Measurements from ENCODE around the gene ZNF423. TPM values are rescaled to one million over a fixed set of nuclear protein-coding genes. Genes with fewer than 3 reads are reported as not detected.
A peak's percentile ranks its signal among the peaks of the same experiment; 100 is the strongest.
"Not testable (repeated sequence)": the region's sequence is repeated elsewhere in the genome, so short reads cannot be mapped to it uniquely, and the experiment has no call there.

The ZNF423 gene
- total and polyA plus RNA-seq, 3 experiments from 2014 or later = not detected

DNA sequence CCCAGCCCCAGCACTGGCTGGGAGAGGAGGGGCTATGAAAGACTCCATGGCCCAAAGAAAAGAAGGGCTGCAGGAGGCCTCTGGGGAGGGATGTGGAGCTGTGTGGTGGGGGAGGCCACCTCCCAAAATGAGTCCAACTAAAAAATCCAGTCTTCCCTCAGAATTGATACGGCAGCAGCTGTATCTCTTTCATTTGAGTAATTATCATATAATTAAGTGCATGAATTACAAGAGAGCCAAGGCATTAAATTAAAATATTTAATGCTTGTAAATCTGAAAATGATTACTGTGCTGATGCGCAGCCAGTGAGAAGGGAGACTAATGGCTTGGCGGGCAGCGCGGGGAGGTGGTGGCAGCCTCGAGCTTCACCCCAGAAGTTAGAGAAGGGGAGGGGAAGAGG, 289.5 kb downstream of the ZNF423 start:
- no peak overlapping the region for H3K4me3 ChIP-seq (ENCODE audit: low read length)
- no peak overlapping the region for H3K27ac ChIP-seq (ENCODE audit: low read depth, low read length)
- Mint-ChIP-seq H3K4me3 (no peak overlapping the region), H3K27ac (peak overlapping the region in 1 of 8 donors; percentile 26), H3K27me3 (no peaks in the 10 kb centered on the region), H3K4me1 (no peaks in the 10 kb centered on the region), H3K36me3 (no peaks in the 10 kb centered on the region), H3K9me3 (peaks cover 0 to 2% (median 0%) of the 10 kb centered on the region in 5 donors)
- no peaks in the 10 kb centered on the region for H3K27me3 ChIP-seq (ENCODE audit: insufficient read depth, low read length, poor library complexity, severe bottlenecking)
- no peak for DNase-seq
- ChIA-PET POLR2A (no interaction called here), CTCF (no interaction called here)
- H3K36me3 ChIP-seq (ENCODE audit: insufficient read depth, low read length) = no peaks in the 10 kb centered on the region
- no peaks in the 10 kb centered on the region for H3K9me3 ChIP-seq (ENCODE audit: low read length)
- no peaks in the 10 kb centered on the region for H3K4me1 ChIP-seq (ENCODE audit: insufficient read depth, low read length)

- peaks cover 0 to 2% (median 0%) of the 10 kb centered on the region in 5 donors for H3K9me3 Mint-ChIP-seq
- Histone ChIP-seq H3K27me3 (ENCODE audit: insufficient read depth, low read length, poor library complexity, severe bottlenecking) (no peaks in the 10 kb centered on the region), H3K4me3 (ENCODE audit: low read length) (no peak overlapping the region), H3K4me1 (ENCODE audit: insufficient read depth, low read length) (no peaks in the 10 kb centered on the region), H3K36me3 (ENCODE audit: insufficient read depth, low read length) (no peaks in the 10 kb centered on the region), H3K9me3 (ENCODE audit: low read length) (no peaks in the 10 kb centered on the region), H3K27ac (ENCODE audit: low read depth, low read length) (no peak overlapping the region)
- H3K36me3 Mint-ChIP-seq = no peaks in the 10 kb centered on the region
- H3K27me3 Mint-ChIP-seq = peaks cover 0 to under 1% of the 10 kb centered on the region in 2 donors
- H3K27ac Mint-ChIP-seq = no peak overlapping the region
- CTCF ChIA-PET = no interaction called here
- H3K4me1 Mint-ChIP-seq = no peaks in the 10 kb centered on the region
- POLR2A ChIA-PET = no interaction called here
- no peak for DNase-seq
- H3K4me3 Mint-ChIP-seq = no peak overlapping the region
These were observed 291.2 kb downstream of the ZNF423 start for GRCh38 chr16:49564496-49565229.

DNA sequence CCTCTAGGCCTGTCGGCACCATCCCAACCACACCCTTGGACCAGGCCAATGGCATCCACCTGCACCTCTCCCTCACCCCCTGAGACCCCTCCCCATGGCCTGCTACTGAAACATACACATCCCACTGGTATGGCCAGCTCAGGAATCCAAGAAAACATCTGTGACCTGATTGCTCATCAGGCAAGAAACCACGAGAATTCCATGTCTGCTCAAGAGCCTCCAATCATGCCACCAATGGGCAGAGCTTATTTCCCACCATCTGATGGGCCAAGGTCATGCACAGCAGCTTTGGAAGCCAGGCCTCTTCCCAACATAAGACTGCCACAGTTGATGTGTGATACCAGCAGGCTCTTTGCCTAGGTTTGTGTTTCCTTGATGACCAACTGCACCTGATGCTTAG, 292.2 kb downstream of the ZNF423 start:
- H3K9me3 ChIP-seq (ENCODE audit: low read length) = no peaks in the 10 kb centered on the region
- POLR2A ChIA-PET = no interaction called here
- no peak overlapping the region for H3K27ac Mint-ChIP-seq
- H3K36me3 Mint-ChIP-seq = no peaks in the 10 kb centered on the region
- H3K9me3 Mint-ChIP-seq = no peaks in the 10 kb centered on the region
- no peaks in the 10 kb centered on the region for H3K27me3 ChIP-seq (ENCODE audit: insufficient read depth, low read length, poor library complexity, severe bottlenecking)
- H3K4me1 ChIP-seq (ENCODE audit: insufficient read depth, low read length) = no peaks in the 10 kb centered on the region
- H3K27me3 Mint-ChIP-seq = peaks cover 0 to 4% of the 10 kb centered on the region in 2 donors
- DNase-seq = no peak
- no peak overlapping the region for H3K4me3 Mint-ChIP-seq
- H3K4me3 ChIP-seq (ENCODE audit: low read length) = no peak overlapping the region
- CTCF ChIA-PET = no interaction called here
- no peaks in the 10 kb centered on the region for H3K4me1 Mint-ChIP-seq
- no peaks in the 10 kb centered on the region for H3K36me3 ChIP-seq (ENCODE audit: insufficient read depth, low read length)
- no peak overlapping the region for H3K27ac ChIP-seq (ENCODE audit: low read depth, low read length)

DNA sequence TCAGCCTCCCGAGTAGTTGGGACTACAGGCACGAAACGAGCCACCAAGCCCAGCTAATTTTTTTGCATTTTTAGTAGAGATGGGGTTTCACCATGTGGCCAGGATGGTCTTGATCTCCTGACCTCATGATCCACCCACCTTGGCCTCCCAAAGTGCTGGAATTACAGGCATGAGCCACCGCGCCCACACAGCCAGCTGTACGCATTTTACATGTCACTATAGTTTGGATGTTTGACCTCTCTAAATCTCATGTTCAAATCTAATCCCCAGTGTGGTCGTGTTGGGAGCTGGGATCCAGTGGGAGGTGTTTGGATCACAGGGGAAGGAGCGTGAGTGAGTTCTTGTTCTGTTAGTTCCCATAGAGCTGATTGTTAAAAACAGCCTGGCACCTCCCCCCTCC, 293.0 kb downstream of the ZNF423 start:
- H3K27ac Mint-ChIP-seq; H3K27me3 ChIP-seq (ENCODE audit: insufficient read depth, low read length, poor library complexity, severe bottlenecking); H3K4me3 Mint-ChIP-seq; H3K9me3 Mint-ChIP-seq; H3K27ac ChIP-seq (ENCODE audit: low read depth, low read length); H3K4me1 ChIP-seq (ENCODE audit: insufficient read depth, low read length); CTCF ChIA-PET; H3K4me1 Mint-ChIP-seq; H3K36me3 Mint-ChIP-seq; POLR2A ChIA-PET; DNase-seq; H3K9me3 ChIP-seq (ENCODE audit: low read length); H3K4me3 ChIP-seq (ENCODE audit: low read length); H3K27me3 Mint-ChIP-seq; H3K36me3 ChIP-seq (ENCODE audit: insufficient read depth, low read length): not testable (repeated sequence)

DNA sequence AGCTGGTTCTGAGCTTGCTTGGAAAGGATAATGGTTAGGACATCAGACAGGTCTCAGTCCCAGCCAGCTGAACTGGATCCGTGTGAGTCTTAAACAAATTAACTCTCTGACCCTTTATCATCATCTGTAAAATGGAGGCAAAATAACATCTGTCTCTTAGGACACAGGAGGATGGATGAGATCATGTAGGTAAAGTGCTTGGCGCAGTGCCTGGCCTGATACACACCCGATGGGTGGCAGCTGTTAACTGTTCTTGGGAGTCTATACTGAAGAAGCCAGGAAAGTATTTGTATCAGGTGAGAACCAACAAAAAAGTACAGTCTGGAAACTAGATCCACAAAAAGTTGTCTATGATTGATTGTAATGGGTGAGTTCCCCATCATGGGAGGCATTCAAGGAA, 293.7 kb downstream of the ZNF423 start:
- no peaks in the 10 kb centered on the region for H3K36me3 Mint-ChIP-seq
- no peak overlapping the region for H3K27ac Mint-ChIP-seq
- no peak for DNase-seq
- Histone ChIP-seq H3K27ac (ENCODE audit: low read depth, low read length) (no peak overlapping the region), H3K4me1 (ENCODE audit: insufficient read depth, low read length) (no peaks in the 10 kb centered on the region), H3K9me3 (ENCODE audit: low read length) (no peaks in the 10 kb centered on the region), H3K27me3 (ENCODE audit: insufficient read depth, low read length, poor library complexity, severe bottlenecking) (no peaks in the 10 kb centered on the region), H3K4me3 (ENCODE audit: low read length) (no peak overlapping the region), H3K36me3 (ENCODE audit: insufficient read depth, low read length) (no peaks in the 10 kb centered on the region)
- ChIA-PET CTCF (no interaction called here), POLR2A (no interaction called here)
- H3K4me3 Mint-ChIP-seq = no peak overlapping the region
- H3K27me3 Mint-ChIP-seq = peaks cover 0 to 4% of the 10 kb centered on the region in 2 donors
- H3K4me1 Mint-ChIP-seq = no peaks in the 10 kb centered on the region
- no peaks in the 10 kb centered on the region for H3K9me3 Mint-ChIP-seq

GRCh38 chr16:49560004-49560830, 295.7 kb downstream of the ZNF423 start:
- Histone ChIP-seq H3K4me1 (ENCODE audit: insufficient read depth, low read length) (no peaks in the 10 kb centered on the region), H3K27me3 (ENCODE audit: insufficient read depth, low read length, poor library complexity, severe bottlenecking) (no peaks in the 10 kb centered on the region), H3K9me3 (ENCODE audit: low read length) (no peaks in the 10 kb centered on the region), H3K4me3 (ENCODE audit: low read length) (no peak overlapping the region), H3K36me3 (ENCODE audit: insufficient read depth, low read length) (no peaks in the 10 kb centered on the region), H3K27ac (ENCODE audit: low read depth, low read length) (no peak overlapping the region)
- Mint-ChIP-seq H3K9me3 (no peaks in the 10 kb centered on the region), H3K4me1 (no peaks in the 10 kb centered on the region), H3K27ac (no peak overlapping the region), H3K4me3 (no peak overlapping the region), H3K27me3 (peaks cover 0 to 4% of the 10 kb centered on the region in 2 donors), H3K36me3 (no peaks in the 10 kb centered on the region)
- CTCF ChIA-PET = no interaction called here
- POLR2A ChIA-PET = no interaction called here
- no peak for DNase-seq

DNA sequence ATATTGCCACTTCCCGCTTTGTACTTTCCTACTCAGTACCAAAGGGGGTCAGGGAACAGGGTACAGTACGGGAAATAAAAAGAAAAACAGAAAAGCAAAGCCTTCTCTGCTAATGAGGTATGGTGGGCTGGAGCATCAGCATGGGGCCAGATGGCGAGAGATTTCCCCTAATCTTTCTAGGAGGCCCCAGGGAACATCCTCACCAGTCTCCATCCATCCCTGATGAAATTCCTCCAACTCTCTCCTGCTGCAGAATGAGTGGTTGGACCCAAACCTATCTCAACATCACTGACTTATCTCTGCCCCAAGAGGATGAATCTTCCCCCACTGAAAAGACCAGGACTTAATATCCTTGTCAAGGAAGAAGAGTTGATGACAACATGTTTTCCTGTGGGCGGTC, 296.7 kb downstream of the ZNF423 start:
- Histone ChIP-seq H3K4me1 (ENCODE audit: insufficient read depth, low read length) (no peaks in the 10 kb centered on the region), H3K9me3 (ENCODE audit: low read length) (no peaks in the 10 kb centered on the region), H3K4me3 (ENCODE audit: low read length) (no peak overlapping the region), H3K27ac (ENCODE audit: low read depth, low read length) (no peak overlapping the region), H3K36me3 (ENCODE audit: insufficient read depth, low read length) (no peaks in the 10 kb centered on the region), H3K27me3 (ENCODE audit: insufficient read depth, low read length, poor library complexity, severe bottlenecking) (no peaks in the 10 kb centered on the region)
- Mint-ChIP-seq H3K4me1 (no peaks in the 10 kb centered on the region), H3K36me3 (no peaks in the 10 kb centered on the region), H3K27ac (no peak overlapping the region), H3K4me3 (no peak overlapping the region), H3K9me3 (no peaks in the 10 kb centered on the region), H3K27me3 (peaks cover 0 to 6% of the 10 kb centered on the region in 2 donors)
- CTCF ChIA-PET = no interaction called here
- POLR2A ChIA-PET = no interaction called here
- no peak for DNase-seq

DNA sequence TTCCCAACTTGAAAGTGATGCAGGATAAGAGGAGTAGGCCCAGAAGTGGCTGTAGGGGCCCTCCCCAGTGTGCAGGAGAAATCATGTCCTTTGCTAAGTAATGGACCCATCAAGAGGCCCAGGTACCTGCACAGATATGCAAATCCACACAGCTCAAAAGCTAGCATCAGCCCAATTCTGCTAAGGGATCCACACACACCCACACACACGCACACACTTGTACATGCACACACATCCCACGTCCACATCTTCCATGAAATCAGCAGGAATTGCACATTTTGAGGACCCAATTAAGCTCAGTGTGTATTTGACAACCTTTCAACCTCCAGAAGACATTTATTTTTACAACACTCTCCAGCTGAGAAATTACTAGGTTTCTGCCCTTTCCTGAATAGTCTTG, 297.5 kb downstream of the ZNF423 start:
- Mint-ChIP-seq H3K9me3 (no peaks in the 10 kb centered on the region), H3K27me3 (peaks cover under 1 to 8% of the 10 kb centered on the region in 2 donors), H3K4me1 (no peaks in the 10 kb centered on the region), H3K4me3 (no peak overlapping the region), H3K27ac (peak overlapping the region in 1 of 8 donors; percentile 69), H3K36me3 (no peaks in the 10 kb centered on the region)
- DNase-seq = no peak
- Histone ChIP-seq H3K36me3 (ENCODE audit: insufficient read depth, low read length) (no peaks in the 10 kb centered on the region), H3K4me1 (ENCODE audit: insufficient read depth, low read length) (no peaks in the 10 kb centered on the region), H3K4me3 (ENCODE audit: low read length) (no peak overlapping the region), H3K27ac (ENCODE audit: low read depth, low read length) (no peak overlapping the region), H3K27me3 (ENCODE audit: insufficient read depth, low read length, poor library complexity, severe bottlenecking) (no peaks in the 10 kb centered on the region), H3K9me3 (ENCODE audit: low read length) (no peaks in the 10 kb centered on the region)
- POLR2A ChIA-PET = no interaction called here
- CTCF ChIA-PET = no interaction called here

All from CD8-positive, alpha-beta memory T cell (primary cell).